OCI-LY3 (cell line): ENCODE measurements around the gene ERMAP.
"Not testable (repeated sequence)": the region's sequence is repeated elsewhere in the genome, so short reads cannot be mapped to it uniquely, and the experiment has no call there.

Experiments used
- CTCF ChIP-seq: fragments of 200-600, 300-600 bp; sonication (generic); IDR thresholded peaks from 2 replicates; pipeline ENCODE4 v1.5.1; 2014; ENCODE audit warnings: antibody characterized with exemption, low read length, low read depth
- EZH2phosphoT487 ChIP-seq: fragments of 200-600 bp; shearing (Covaris generic); IDR thresholded peaks from 2 replicates; pipeline ENCODE4 v1.6.1; 2018; ENCODE audit warnings: antibody characterized with exemption, mixed run types, low read depth

- TF ChIP-seq CTCF, EZH2phosphoT487: not testable (repeated sequence)
Observed at GRCh38 chr1:42856554-42856953, 39.6 kb downstream of the ERMAP start.
